ENCODE data around the gene CAV1. TPM values are rescaled to one million over a fixed set of nuclear protein-coding genes. Genes with fewer than 3 reads are reported as not detected.

Gene CAV1
- total RNA-seq, 1 experiment from 2014 or later = 4.9 TPM

- ChIA-PET POLR2A (no interaction called here), CTCF (no interaction called here)
- no peaks in the 10 kb centered on the region for H3K27me3 ChIP-seq (replicated peaks; ENCODE audit: control insufficient read depth, insufficient read depth, low read length)
- no TSS peak for BruUV-seq (replicated peaks)
- no peaks in the 10 kb centered on the region for H3K9me3 Mint-ChIP-seq (ENCODE audit: unreplicated experiment)
- H3K36me3 Mint-ChIP-seq (ENCODE audit: insufficient read depth, unreplicated experiment) = no peaks in the 10 kb centered on the region
- peaks cover 8% of the 10 kb centered on the region for H3K4me1 ChIP-seq
- DNase-seq = no peak
- H3K4me1 Mint-ChIP-seq (ENCODE audit: low read depth, unreplicated experiment) = peaks cover 4% of the 10 kb centered on the region
- intact Hi-C loops (cut with micrococcal nuclease; ENCODE audit: unreplicated experiment) = no loop called here
- no peak overlapping the region for H3K4me3 Mint-ChIP-seq (ENCODE audit: unreplicated experiment)
- H3K27ac Mint-ChIP-seq (ENCODE audit: unreplicated experiment) = no peak overlapping the region
- no peaks in the 10 kb centered on the region for H3K27me3 Mint-ChIP-seq (ENCODE audit: insufficient read depth, unreplicated experiment)
- no peaks in the 10 kb centered on the region for H3K9me3 ChIP-seq
- H3K4me3 ChIP-seq (ENCODE audit: low read depth, low read length) = no peak overlapping the region
- TF ChIP-seq, protein P1, sequence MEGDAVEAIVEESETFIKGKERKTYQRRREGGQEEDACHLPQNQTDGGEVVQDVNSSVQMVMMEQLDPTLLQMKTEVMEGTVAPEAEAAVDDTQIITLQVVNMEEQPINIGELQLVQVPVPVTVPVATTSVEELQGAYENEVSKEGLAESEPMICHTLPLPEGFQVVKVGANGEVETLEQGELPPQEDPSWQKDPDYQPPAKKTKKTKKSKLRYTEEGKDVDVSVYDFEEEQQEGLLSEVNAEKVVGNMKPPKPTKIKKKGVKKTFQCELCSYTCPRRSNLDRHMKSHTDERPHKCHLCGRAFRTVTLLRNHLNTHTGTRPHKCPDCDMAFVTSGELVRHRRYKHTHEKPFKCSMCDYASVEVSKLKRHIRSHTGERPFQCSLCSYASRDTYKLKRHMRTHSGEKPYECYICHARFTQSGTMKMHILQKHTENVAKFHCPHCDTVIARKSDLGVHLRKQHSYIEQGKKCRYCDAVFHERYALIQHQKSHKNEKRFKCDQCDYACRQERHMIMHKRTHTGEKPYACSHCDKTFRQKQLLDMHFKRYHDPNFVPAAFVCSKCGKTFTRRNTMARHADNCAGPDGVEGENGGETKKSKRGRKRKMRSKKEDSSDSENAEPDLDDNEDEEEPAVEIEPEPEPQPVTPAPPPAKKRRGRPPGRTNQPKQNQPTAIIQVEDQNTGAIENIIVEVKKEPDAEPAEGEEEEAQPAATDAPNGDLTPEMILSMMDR (IDR thresholded peaks at IDR 0.05; ENCODE audit: insufficient read depth in 1 of 2, low read depth in 1 of 2, low read length in 1 of 2, severe bottlenecking in 1 of 2, unreplicated experiment in 1 of 2) = no peak
- H3K36me3 ChIP-seq (ENCODE audit: control insufficient read depth, insufficient read depth, low read length) = no peaks in the 10 kb centered on the region
Observed at GRCh38 chr7:116546054-116546453, 21.2 kb downstream of the CAV1 start.

DNA sequence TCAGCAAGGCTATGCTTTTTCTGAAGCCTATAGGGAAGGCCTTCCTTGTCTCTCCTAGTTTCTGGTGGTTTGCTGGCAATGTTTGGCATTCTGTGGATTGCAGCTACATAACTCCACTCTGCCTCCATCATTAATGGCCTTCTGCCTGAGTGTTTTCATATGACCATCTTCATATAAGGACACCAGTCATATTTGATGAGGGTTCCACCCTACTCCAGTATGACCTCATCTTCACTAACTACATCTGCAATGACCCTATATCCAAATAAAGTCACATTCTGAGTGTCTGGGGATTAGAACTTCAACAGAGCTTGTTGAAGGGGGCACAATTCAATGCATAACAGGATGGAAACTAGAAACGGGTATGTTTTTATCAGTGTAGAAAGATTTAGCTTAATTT, 22.1 kb downstream of the CAV1 start:
- BruUV-seq (replicated peaks) = no TSS peak
- CTCF ChIA-PET = interaction anchor here (0.6 kb wide), 1 partner anchor 131 kb away, joined by 5 read pairs; no protein-coding TSS in a partner anchor
- TF ChIP-seq, protein P1 (IDR thresholded peaks at IDR 0.05; ENCODE audit: insufficient read depth in 1 of 2, low read depth in 1 of 2, low read length in 1 of 2, severe bottlenecking in 1 of 2, unreplicated experiment in 1 of 2) = no peak

DNA sequence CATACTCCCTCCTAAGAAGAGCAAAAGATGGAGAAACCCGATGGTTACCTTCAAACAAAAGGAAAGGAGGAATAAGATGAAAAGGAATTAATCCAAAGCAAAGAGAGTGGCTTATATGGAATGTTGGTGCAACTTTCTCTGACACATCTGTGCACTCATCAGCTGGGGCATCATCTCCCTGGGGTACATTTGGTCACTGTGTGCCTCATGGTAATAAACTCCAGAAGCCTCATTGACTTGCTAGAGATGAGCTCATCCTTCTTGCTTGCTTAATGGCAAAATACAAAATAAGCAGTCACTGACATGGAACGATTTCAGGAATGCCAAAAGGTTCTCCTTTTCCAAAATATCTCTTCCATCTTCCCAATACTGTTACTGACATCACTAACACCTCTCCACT, 22.5 kb downstream of the CAV1 start:
- no TSS peak for BruUV-seq (replicated peaks)
- POLR2A ChIA-PET = no interaction called here
- H3K4me3 ChIP-seq (ENCODE audit: low read depth, low read length) = no peak overlapping the region

More for the DNA sequence above, 22.1 kb downstream of the CAV1 start:
- no peaks in the 10 kb centered on the region for H3K36me3 Mint-ChIP-seq (ENCODE audit: insufficient read depth, unreplicated experiment)
- intact Hi-C loops (cut with micrococcal nuclease; ENCODE audit: unreplicated experiment) = no loop called here
- H3K4me3 Mint-ChIP-seq (ENCODE audit: unreplicated experiment) = no peak overlapping the region
- H3K9me3 Mint-ChIP-seq (ENCODE audit: unreplicated experiment) = no peaks in the 10 kb centered on the region
- Histone ChIP-seq H3K36me3 (ENCODE audit: control insufficient read depth, insufficient read depth, low read length) (no peaks in the 10 kb centered on the region), H3K4me1 (peaks cover 2% of the 10 kb centered on the region; the same call in 1 of the 2 replicates), H3K27me3 (replicated peaks; ENCODE audit: control insufficient read depth, insufficient read depth, low read length) (no peaks in the 10 kb centered on the region), H3K9me3 (no peaks in the 10 kb centered on the region), H3K4me3 (ENCODE audit: low read depth, low read length) (no peak overlapping the region)
- H3K27me3 Mint-ChIP-seq (ENCODE audit: insufficient read depth, unreplicated experiment) = no peaks in the 10 kb centered on the region
- DNase-seq = no peak
- H3K27ac Mint-ChIP-seq (ENCODE audit: unreplicated experiment) = no peak overlapping the region
- POLR2A ChIA-PET = no interaction called here
- H3K4me1 Mint-ChIP-seq (ENCODE audit: low read depth, unreplicated experiment) = no peaks in the 10 kb centered on the region

More for the DNA sequence above, 22.5 kb downstream of the CAV1 start:
- H3K9me3 ChIP-seq = no peaks in the 10 kb centered on the region
- H3K4me1 ChIP-seq = no peaks in the 10 kb centered on the region
- Mint-ChIP-seq H3K27ac (ENCODE audit: unreplicated experiment) (no peak overlapping the region), H3K4me3 (ENCODE audit: unreplicated experiment) (no peak overlapping the region), H3K9me3 (ENCODE audit: unreplicated experiment) (no peaks in the 10 kb centered on the region), H3K4me1 (ENCODE audit: low read depth, unreplicated experiment) (no peaks in the 10 kb centered on the region), H3K27me3 (ENCODE audit: insufficient read depth, unreplicated experiment) (no peaks in the 10 kb centered on the region), H3K36me3 (ENCODE audit: insufficient read depth, unreplicated experiment) (no peaks in the 10 kb centered on the region)
- H3K27me3 ChIP-seq (replicated peaks; ENCODE audit: control insufficient read depth, insufficient read depth, low read length) = no peaks in the 10 kb centered on the region
- TF ChIP-seq, protein P1 (IDR thresholded peaks at IDR 0.05; ENCODE audit: insufficient read depth in 1 of 2, low read depth in 1 of 2, low read length in 1 of 2, severe bottlenecking in 1 of 2, unreplicated experiment in 1 of 2) = no peak
- no peak for DNase-seq
- intact Hi-C loops (cut with micrococcal nuclease; ENCODE audit: unreplicated experiment) = no loop called here
- no peaks in the 10 kb centered on the region for H3K36me3 ChIP-seq (ENCODE audit: control insufficient read depth, insufficient read depth, low read length)
- CTCF ChIA-PET = no interaction called here
